ENCODE data around the gene BPIFB4.

The BPIFB4 gene

DNA sequence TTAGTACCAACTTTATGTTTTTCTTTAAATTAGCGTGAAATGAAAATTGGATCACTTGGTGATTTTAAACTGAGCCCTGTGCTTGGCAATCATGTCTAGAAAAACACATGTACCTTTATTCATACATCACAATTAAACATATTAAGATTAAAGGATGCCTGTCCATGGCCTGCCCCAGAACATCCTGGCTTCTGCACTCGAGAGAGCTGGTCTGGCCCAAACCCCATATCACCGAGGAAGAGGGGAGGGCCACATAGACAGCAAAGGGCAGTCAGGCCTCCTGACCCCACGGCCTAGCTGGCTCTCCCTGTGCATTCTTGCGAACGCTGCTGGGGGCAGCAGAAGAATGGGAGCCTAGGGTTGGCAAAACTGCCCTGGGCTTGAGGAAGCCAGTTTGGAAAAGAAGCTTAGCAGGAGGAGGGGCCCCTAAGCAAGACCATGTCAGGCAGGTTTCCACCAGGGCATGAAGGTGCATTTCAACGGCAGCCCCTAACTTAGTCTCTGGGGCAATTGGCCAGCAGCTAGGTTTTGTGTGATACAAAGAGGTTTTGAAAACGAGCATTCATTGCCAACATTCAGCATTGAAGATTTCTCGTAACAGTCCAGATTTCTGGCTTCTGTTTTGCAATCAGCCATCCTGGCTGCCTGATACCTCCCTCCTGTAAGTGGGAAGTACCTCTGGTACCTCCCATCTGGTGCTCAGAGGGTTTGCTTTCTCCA lies 17.2 kb upstream of the BPIFB4 start:
- DNase-seq = no peak

DNA sequence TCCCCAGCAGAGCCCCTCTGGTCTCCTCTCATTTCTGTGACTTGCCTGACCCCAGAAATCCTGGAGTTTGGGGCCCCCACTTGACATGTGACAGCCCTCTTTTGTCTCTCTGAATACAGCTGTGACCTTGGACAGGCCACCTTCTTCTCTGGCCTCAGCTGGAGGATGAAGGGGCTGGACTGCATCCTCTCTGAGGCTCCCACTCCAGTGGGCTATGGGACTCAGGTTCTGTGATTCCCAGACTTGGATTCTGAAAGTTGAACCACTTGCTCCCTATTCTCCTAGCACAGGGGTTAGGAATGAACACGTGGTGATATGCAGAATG lies 16.7 kb upstream of the BPIFB4 start:
- no peak for DNase-seq

DNA sequence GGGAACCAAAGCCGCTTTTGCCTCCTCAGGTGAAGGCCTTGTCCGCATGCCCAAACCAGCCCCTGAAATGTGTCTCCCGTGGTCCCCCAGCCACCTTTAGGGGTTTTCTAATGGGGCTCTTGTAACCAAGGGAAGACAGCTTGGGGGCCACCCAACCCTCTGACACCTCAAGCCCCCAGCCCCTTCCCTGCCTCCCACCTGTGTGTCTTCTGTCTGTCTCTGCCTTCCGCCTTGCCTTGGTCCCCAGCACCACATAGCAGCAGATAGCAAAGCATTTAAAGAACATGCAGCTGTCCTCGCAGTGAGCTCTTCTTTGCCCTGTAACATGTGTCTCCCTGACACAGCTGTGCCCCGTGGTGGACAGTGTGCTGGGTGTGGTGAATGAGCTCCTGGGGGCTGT lies 16.2 kb upstream of the BPIFB4 start:
- DNase-seq = no peak

DNA sequence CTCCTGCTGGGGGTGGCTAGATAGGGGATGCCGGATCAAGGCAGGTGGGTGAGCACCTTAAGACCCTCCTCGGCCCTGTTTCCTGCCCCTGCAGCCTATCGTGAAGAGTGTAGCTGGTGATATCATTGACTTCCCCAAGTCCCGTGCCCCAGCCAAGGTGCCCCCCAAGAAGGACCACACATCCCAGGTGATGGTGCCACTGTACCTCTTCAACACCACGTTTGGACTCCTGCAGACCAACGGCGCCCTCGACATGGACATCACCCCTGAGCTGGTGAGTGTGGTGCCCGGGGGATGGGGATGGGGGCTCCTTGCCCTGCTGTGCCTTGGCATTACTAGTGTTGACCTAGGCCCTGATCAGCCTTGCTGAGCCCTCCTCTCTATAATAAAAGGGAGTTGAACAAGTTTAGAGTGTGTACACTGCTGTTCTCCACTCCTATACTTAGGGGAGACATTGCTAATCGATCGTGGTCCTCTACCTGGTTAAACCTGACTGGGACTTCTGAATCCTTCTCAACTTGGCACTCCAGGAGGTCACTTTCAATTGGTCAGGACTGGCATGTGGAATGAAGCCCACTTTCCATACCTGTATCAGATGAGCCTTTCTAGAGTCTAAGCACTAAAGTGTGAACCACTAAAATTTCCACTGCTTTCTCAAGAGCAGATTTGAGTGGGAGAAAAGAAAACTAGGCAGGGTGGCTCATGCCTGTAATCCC lies 14.7 kb upstream of the BPIFB4 start:
- DNase-seq = no peak

DNA sequence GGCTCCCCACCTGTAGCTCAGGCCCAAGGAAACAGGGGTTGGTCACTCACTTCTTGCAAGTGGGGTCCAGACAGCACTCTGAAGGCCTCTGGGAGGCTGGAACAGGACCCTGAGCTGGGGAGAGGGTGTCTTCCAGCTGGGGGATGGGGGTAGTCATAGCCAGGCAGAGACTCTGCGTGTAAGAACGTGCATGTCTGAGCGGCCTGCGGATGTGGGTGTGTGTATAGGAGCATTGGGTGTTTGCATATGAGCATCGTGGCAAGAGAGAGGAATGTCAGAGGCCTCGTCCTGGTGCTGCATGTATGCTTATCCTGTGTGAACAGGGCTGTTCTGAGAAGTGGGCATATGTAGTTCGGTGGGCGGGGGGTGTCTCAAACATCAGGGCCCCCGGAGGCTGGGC lies 13.7 kb upstream of the BPIFB4 start:
- DNase-seq = no peak

DNA sequence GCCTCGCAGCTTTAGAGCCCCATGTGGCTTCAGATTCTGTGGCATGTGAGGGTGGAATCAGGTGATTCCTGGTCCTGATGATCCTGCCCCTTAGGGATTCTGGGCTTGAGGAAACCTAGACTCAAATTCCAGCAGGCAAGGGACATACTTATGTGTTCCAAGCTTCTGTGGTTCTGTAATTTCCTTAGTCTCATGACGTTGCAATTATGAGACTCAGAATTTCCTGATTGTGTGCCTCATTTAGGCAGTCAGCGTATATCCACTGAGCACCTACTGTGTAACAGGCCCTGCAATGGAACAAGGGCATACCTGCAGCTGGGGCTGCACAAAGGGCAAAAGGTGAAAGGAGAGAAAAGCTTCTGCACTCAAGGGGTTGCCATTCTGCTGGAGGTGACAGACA lies 11.6 kb upstream of the BPIFB4 start:
- DNase-seq = no peak

- DNase-seq = no peak
Measured at GRCh38 chr20:33068251-33068939, 11.0 kb upstream of the BPIFB4 start.

- DNase-seq = no peak
Measured at GRCh38 chr20:33069673-33070072, 9.8 kb upstream of the BPIFB4 start.

DNA sequence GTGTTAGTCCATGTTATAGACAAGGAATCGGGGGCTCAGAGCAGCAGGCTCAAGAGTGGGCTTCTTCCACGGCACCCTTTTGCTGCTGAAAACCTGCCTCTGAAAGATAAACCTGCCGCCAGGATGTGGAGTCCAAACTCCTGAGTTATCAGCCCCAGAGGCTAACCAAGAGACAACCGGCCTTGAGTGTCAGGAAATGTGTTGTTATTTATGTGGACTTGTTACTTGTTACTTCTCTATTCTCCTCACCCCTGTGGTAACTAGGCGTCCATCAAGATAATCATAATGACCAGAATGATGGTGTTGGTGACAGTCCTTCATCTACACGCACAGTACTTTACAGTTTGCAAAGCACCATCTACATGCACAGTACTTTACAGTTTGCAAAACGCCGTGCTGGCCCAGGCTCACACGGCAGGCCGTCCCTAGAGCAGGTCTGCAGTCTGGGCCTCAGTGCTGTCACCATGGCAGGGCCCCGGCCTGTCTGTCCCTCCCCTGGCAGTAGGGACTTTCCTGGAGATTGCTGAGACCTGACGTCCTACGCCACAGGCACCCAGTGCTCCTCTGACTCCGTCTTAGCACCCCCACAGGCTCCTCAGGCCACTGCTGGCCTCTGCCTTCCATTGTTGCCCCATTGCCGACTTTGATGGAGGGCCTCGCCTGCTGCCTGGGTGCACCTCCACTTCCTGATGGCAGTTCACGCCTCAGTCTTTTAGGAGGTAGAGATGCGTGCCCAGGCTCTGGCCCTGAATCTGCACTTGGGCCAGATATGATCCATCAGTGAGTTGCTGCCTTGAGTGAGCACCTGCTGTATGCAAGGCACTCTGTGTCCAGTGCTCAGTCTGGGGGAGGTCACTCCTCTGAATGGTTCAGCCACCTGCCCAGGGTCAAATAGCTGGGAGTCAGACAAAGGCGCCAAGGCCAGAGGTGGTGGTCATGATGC lies 9.1 kb upstream of the BPIFB4 start:
- DNase-seq = no peak

DNA sequence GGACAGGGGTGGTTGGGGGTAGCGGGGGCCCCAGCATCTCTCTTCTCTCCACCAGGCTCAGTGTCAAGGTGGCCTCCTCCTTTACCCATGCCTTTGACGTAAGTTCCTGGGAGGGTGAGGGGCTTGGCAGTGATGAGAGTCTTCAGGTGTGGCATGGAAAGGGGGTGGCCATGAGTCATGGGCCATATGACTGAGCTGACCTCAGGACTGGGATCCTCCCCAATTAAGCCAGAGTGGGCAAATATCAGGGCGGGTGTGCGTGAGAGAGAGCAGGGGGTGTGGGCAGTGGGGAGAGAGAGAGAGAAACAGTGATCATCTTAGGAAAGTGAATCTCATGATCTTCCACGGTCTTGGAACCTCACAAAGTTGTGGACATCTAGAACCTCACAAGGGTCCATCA lies 8.2 kb upstream of the BPIFB4 start:
- DNase-seq = no peak

GRCh38 chr20:33072362-33072761 lies 7.1 kb upstream of the BPIFB4 start:
- no peak for DNase-seq

DNA sequence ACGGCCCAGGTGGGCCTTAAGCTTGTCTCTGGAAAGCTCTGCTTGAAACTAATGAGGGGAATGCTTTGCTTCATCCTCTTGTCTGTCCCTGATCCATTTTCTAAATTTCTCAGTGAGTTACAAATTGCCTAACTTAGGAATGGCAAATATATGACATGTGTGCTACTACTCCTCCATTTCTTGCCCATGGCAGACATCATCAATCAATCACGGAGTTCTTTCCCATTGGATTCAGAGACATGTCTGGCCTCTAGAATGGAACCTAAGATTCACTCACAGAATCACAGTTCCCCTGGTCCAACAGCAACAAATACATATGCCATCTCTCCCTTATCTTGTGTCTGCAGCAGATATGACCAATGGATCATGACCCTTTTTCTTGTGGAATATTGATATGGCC lies 6.6 kb upstream of the BPIFB4 start:
- no peak for DNase-seq

DNA sequence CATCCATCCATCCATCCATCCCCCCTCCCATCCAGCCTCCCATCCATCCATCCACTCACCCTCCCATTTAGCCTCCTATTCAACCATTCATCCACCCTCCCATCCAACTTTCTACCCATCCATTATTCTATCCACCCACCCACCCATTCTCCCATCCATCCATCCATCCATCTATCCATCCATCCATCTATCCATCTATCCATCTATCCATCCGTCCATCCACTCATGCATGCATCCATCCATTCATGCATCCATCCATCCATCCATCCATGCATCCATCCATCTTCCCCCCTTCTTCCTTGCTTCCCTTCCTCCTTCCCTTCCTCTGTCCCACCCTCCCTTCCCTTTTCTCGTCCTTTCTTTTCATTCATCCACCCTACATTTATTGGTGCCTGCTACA lies 4.8 kb upstream of the BPIFB4 start:
- no peak for DNase-seq

GRCh38 chr20:33075281-33075680 lies 4.2 kb upstream of the BPIFB4 start:
- no peak for DNase-seq

- no peak for DNase-seq
Measured at GRCh38 chr20:33076662-33077372, 2.6 kb upstream of the BPIFB4 start.

- no peak for DNase-seq
Measured at GRCh38 chr20:33081411-33082154, 2.1 kb downstream of the BPIFB4 start.

- DNase-seq = no peak
Measured at GRCh38 chr20:33082546-33082945, 3.1 kb downstream of the BPIFB4 start.

DNA sequence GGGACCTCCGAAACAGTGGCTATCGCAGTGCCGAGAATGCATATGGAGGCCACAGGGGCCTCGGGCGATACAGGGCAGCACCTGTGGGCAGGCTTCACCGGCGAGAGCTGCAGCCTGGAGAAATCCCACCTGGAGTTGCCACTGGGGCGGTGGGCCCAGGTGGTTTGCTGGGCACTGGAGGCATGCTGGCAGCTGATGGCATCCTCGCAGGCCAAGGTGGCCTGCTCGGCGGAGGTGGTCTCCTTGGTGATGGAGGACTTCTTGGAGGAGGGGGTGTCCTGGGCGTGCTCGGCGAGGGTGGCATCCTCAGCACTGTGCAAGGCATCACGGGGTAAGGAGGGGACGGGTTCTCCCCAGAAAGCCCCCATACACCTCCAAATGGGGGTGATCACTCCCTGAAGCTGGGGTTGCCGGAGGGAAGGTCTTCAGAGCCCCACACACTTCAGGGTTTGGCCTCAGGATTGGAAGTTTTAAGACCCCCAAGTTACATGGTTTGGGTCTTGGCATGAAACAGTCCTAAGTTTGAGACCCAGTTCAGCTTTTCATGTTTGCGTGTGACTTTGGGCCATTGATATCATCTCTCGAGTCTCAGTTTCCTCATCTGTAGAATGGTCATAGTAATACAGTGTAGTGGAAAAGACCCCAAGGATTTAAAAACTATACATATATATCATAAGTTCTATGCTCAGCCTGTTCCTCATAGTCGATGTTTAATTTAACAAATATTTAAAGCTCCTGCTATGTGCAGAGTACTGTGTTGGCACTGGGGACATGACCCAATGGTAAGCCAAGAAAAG lies 4.3 kb downstream of the BPIFB4 start:
- no peak for DNase-seq

DNA sequence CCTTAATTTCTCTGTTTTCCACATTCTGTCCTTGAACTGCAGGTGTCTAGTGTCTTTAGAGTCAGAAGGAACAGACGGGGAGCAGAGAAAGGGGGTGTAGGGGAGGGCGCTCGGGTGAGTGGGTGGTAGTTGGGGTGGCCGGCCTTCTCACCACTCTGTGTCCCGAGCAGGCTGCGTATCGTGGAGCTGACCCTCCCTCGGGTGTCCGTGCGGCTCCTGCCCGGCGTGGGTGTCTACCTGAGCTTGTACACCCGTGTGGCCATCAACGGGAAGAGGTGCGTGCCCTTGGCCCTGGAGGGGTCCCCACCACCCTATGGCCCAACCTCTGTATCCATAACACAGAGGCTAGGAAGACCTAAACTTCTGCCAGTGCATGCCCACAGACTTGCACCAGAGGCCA lies 5.3 kb downstream of the BPIFB4 start:
- DNase-seq = no peak

DNA sequence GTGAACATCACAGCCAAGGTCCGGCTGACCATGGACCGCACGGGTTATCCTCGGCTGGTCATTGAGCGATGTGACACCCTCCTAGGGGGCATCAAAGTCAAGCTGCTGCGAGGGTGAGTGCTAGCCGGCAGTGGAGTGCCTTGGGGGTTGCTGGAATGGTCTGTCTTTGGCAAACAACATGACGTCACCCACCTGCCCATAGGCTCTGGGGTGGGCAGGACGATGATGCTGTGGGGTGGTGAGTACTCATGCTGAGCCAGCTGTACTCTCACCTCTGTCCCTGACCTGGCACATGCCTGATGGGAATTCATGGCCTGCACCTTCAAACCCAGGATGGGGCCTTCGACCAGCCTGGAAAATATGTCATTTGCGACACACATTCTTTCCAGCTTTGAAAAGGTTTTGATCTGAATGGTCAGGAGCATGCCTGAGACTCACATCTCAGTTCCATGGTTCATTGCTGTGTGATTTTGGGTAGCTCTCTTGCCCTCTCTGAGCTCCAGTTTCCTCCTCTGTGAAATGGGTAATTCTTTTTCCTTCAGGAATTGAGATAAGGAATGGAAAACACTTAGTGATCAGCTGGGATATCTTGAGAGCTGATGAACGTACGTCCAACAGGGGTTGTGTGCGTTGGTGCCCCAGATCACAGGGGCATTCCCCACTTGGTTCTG lies 6.7 kb downstream of the BPIFB4 start:
- DNase-seq = no peak

Data from NCI-H1048 (cell line).